ENCODE measurements around the gene TRIM37. TPM values are rescaled to one million over a fixed set of nuclear protein-coding genes. Genes with fewer than 3 reads are reported as not detected.
"Not testable (repeated sequence)": the region's sequence is repeated elsewhere in the genome, so short reads cannot be mapped to it uniquely, and the experiment has no call there.

Gene TRIM37
- polyA plus RNA-seq, 1 of the 3 experiments (the other 2 are of a cell fraction) = 20.5 TPM

GRCh38 chr17:59139939-59140338 is 33.3 kb upstream of the TRIM37 start:
- peaks cover 0 to 13% of the 10 kb centered on the region in 2 experiments for H3K36me3 ChIP-seq (replicated peaks in 1 of 2; ENCODE audit: control insufficient read depth in 1 of 2, insufficient read depth in 2 of 2, low read length in 1 of 2)
- CTCF ChIA-PET = interaction anchor here (1.3 kb wide), 1 partner anchor 17 kb away, joined by 4 read pairs; no protein-coding TSS in a partner anchor

GRCh38 chr17:59138339-59138738 is 31.7 kb upstream of the TRIM37 start:
- H3K9me3 ChIP-seq; H4K20me1 ChIP-seq (ENCODE audit: insufficient read depth); H3K9ac ChIP-seq; H3F3A ChIP-seq (replicated peaks; ENCODE audit: insufficient read depth); H2AFZ ChIP-seq (ENCODE audit: low read depth); H3K27me3 ChIP-seq (ENCODE audit: insufficient read depth); H3K36me3 ChIP-seq (replicated peaks in 1 of 2; ENCODE audit: control insufficient read depth in 1 of 2, insufficient read depth in 2 of 2, low read length in 1 of 2); H3K4me1 ChIP-seq (ENCODE audit: control insufficient read depth in 1 of 2, insufficient read depth in 2 of 2, low read depth in 1 of 2, low read length in 1 of 2); H3K4me2 ChIP-seq; H3K27ac ChIP-seq (ENCODE audit: low read depth in 2 of 2, low read length in 1 of 2); H3K4me3 ChIP-seq (ENCODE audit: low read depth in 2 of 2, low read length in 1 of 2); H3K9me2 ChIP-seq; POLR2A ChIA-PET; CTCF ChIA-PET; DNase-seq: not testable (repeated sequence)
- peaks cover 100% of the 10 kb centered on the region for H3K79me2 ChIP-seq (ENCODE audit: insufficient read depth)
- 91% methylated on average over 10 of the region's 10 CpGs for WGBS (ENCODE audit: low lambda C conversion rate)

More at GRCh38 chr17:59139939-59140338, 33.3 kb upstream of the TRIM37 start:
- Histone ChIP-seq H3K9me3 (no peaks in the 10 kb centered on the region), H3K27me3 (ENCODE audit: insufficient read depth) (no peaks in the 10 kb centered on the region), H3K4me1 (ENCODE audit: control insufficient read depth in 1 of 2, insufficient read depth in 2 of 2, low read depth in 1 of 2, low read length in 1 of 2) (no peaks in the 10 kb centered on the region), H3K9ac (no peak overlapping the region), H2AFZ (ENCODE audit: low read depth) (no peak overlapping the region), H3K9me2 (no peaks in the 10 kb centered on the region; the same call in 1 of the 2 replicates), H3K79me2 (ENCODE audit: insufficient read depth) (peaks cover 100% of the 10 kb centered on the region), H3K4me2 (no peak overlapping the region), H3K4me3 (ENCODE audit: low read depth in 2 of 2, low read length in 1 of 2) (no peak overlapping the region), H4K20me1 (ENCODE audit: insufficient read depth) (no peaks in the 10 kb centered on the region), H3F3A (replicated peaks; ENCODE audit: insufficient read depth) (no peaks in the 10 kb centered on the region), H3K27ac (ENCODE audit: low read depth in 2 of 2, low read length in 1 of 2) (no peak overlapping the region)
- TF ChIP-seq RFX5 (IDR thresholded peaks at IDR 0.05; ENCODE audit: low read length) = no peak
- TF ChIP-seq JUND (IDR thresholded peaks at IDR 0.05) = no peak
- TF ChIP-seq FOXM1 (IDR thresholded peaks at IDR 0.05; ENCODE audit: low read depth) = no peak
- no peak for TF ChIP-seq TCF12 (IDR thresholded peaks at IDR 0.05)
- TF ChIP-seq USF1 (IDR thresholded peaks at IDR 0.05; ENCODE audit: borderline replicate concordance, low read depth) = no peak
- WGBS (ENCODE audit: low lambda C conversion rate) = over 99% methylated on average over 4 of the region's 4 CpGs
- no peak for DNase-seq
- POLR2A ChIA-PET = interaction anchor here (0.7 kb wide), 1 partner anchor 1204 kb away, joined by 3 read pairs; no protein-coding TSS in a partner anchor

GRCh38 chr17:59131131-59131530 is 24.5 kb upstream of the TRIM37 start:
- no peak overlapping the region for H3K4me3 ChIP-seq (ENCODE audit: low read depth in 2 of 2, low read length in 1 of 2)
- H3K79me2 ChIP-seq (ENCODE audit: insufficient read depth) = peaks cover 96% of the 10 kb centered on the region
- peaks cover 0 to 26% of the 10 kb centered on the region in 2 experiments for H3K36me3 ChIP-seq (replicated peaks in 1 of 2; ENCODE audit: control insufficient read depth in 1 of 2, insufficient read depth in 2 of 2, low read length in 1 of 2)
- H3K4me1 ChIP-seq (ENCODE audit: control insufficient read depth in 1 of 2, insufficient read depth in 2 of 2, low read depth in 1 of 2, low read length in 1 of 2) = no peaks in the 10 kb centered on the region
- peak overlapping the region; percentile 14; the same call in 1 of the 2 replicates for H2AFZ ChIP-seq (ENCODE audit: low read depth)
- no peak for DNase-seq
- POLR2A ChIA-PET = no interaction called here
- no peak overlapping the region for H3K9ac ChIP-seq
- H3K9me2 ChIP-seq = no peaks in the 10 kb centered on the region
- no peaks in the 10 kb centered on the region for H3K9me3 ChIP-seq
- H3K27me3 ChIP-seq (ENCODE audit: insufficient read depth) = no peaks in the 10 kb centered on the region
- 93% methylated on average over 1 of the region's 1 CpG for WGBS (ENCODE audit: low lambda C conversion rate)
- H3K4me2 ChIP-seq = no peak overlapping the region
- no peak overlapping the region; a peak in 1 of 4 replicates for H3K27ac ChIP-seq (ENCODE audit: low read depth in 2 of 2, low read length in 1 of 2)
- no peaks in the 10 kb centered on the region for H4K20me1 ChIP-seq (ENCODE audit: insufficient read depth)
- H3F3A ChIP-seq (replicated peaks; ENCODE audit: insufficient read depth) = peaks cover 13% of the 10 kb centered on the region
- CTCF ChIA-PET = no interaction called here
- no peak for TF ChIP-seq FOSL2 (IDR thresholded peaks at IDR 0.05; ENCODE audit: borderline replicate concordance, low read depth)
- no peak for TF ChIP-seq SIN3A (IDR thresholded peaks at IDR 0.05; ENCODE audit: borderline replicate concordance, low read depth, low read length)
- TF ChIP-seq NFIC (IDR thresholded peaks at IDR 0.05; ENCODE audit: borderline replicate concordance) = no peak
- no peak for TF ChIP-seq RAD21 (IDR thresholded peaks at IDR 0.05; ENCODE audit: low read length)
- TF ChIP-seq TEAD4 (IDR thresholded peaks at IDR 0.05; ENCODE audit: borderline replicate concordance, insufficient read depth) = no peak
- no peak for TF ChIP-seq CHD2 (IDR thresholded peaks at IDR 0.05; ENCODE audit: low read length, partially characterized antibody)
- no peak for TF ChIP-seq MEF2A (IDR thresholded peaks at IDR 0.05; ENCODE audit: borderline replicate concordance, low read depth)
- no peak for TF ChIP-seq PBX3 (IDR thresholded peaks at IDR 0.05)
- no peak for TF ChIP-seq EZH2phosphoT487 (IDR thresholded peaks at IDR 0.05; ENCODE audit: borderline replicate concordance, low read depth)
- TF ChIP-seq USF2 (IDR thresholded peaks at IDR 0.05; ENCODE audit: borderline replicate concordance, low read depth, low read length) = no peak
- TF ChIP-seq RCOR1 (IDR thresholded peaks at IDR 0.05; ENCODE audit: low read length) = no peak
- TF ChIP-seq SMC3 (IDR thresholded peaks at IDR 0.05; ENCODE audit: low read depth, low read length) = no peak
- TF ChIP-seq FOXJ3 (CRISPR knock-in tag; IDR thresholded peaks at IDR 0.05) = no peak
- TF ChIP-seq NRF1 (IDR thresholded peaks at IDR 0.05; ENCODE audit: low read depth, low read length) = no peak
- TF ChIP-seq GATA2 (CRISPR knock-in tag; IDR thresholded peaks at IDR 0.05) = no peak
